H1 (cell line): Measurements from ENCODE around the gene CHST8. TPM values are rescaled to one million over a fixed set of nuclear protein-coding genes. Genes with fewer than 3 reads are reported as not detected.

ENCODE experiments used
- CTCF ChIA-PET: fragments of 300-600 bp; sonication (Branson Sonifier 250); formaldehyde crosslinking; loops from one replicate; lab custom pipeline; 2021; ENCODE audit not compliant: partially characterized antibody; lab: Charles Lee
- POLR2A ChIA-PET: fragments of 300-600 bp; sonication (Branson Sonifier 250); formaldehyde crosslinking; loops from one replicate; lab custom pipeline; 2021; ENCODE audit warnings: inconsistent platforms; ENCODE audit not compliant: partially characterized antibody; lab: Charles Lee
- DNase-seq, 2 experiments: peaks; one replicate each; pipeline versions ENCODE4 v3.0.0 to v3.0.0-alpha.2; 2010 to 2022; ENCODE audit warnings: low spot score in 2 of 2, low read depth in 1 of 2, mixed read lengths in 1 of 2
- FAIRE-seq: peaks from 2 replicates; lab custom pipeline; 2011; peaks lifted over from hg19 to GRCh38; lab: Jason Lieb, UNC
- H2AFZ ChIP-seq: 2 replicates; pipeline ENCODE4 v1.8.1; 2012; ENCODE audit warnings: low read length, inconsistent platforms
- H2AK5ac ChIP-seq: 2 replicates; pipeline ENCODE4 v1.6.1; 2013; ENCODE audit warnings: low read depth, low read length
- H2BK120ac ChIP-seq: replicated peaks from 2 replicates; pipeline ENCODE3; 2013; ENCODE audit warnings: low read depth, low read length, inconsistent platforms
- H2BK12ac ChIP-seq: 2 replicates; pipeline ENCODE4 v1.6.1; 2013; ENCODE audit warnings: low read depth, low read length
- H2BK15ac ChIP-seq: 2 replicates; pipeline ENCODE4 v1.6.1; 2013; ENCODE audit warnings: low read length
- H2BK20ac ChIP-seq: 2 replicates; pipeline ENCODE4 v1.6.1; 2013; ENCODE audit warnings: low read length
- H2BK5ac ChIP-seq: 2 replicates; pipeline ENCODE4 v1.6.1; 2013; ENCODE audit warnings: low read depth, low read length
- H3K14ac ChIP-seq: 2 replicates; pipeline ENCODE4 v1.6.1; 2013; ENCODE audit warnings: inconsistent platforms; ENCODE audit not compliant: insufficient read length
- H3K18ac ChIP-seq: 2 replicates; pipeline ENCODE4 v1.6.1; 2013; ENCODE audit warnings: low read length; ENCODE audit errors: extremely low read depth
- H3K23ac ChIP-seq: 2 replicates; pipeline ENCODE4 v1.6.1; 2013; ENCODE audit warnings: inconsistent platforms; ENCODE audit not compliant: insufficient read length
- H3K23me2 ChIP-seq: 2 replicates; pipeline ENCODE4 v1.6.1; 2013; ENCODE audit warnings: low read depth, low read length
- H3K27ac ChIP-seq: 2 replicates; pipeline ENCODE4 v1.6.1; 2011; ENCODE audit warnings: low read depth, low read length, inconsistent platforms
- H3K27me3 ChIP-seq, 4 experiments: replicated peaks in 1 of 4; 1 replicate in 1 of 4; 2 replicates in 3 of 4; pipeline versions ENCODE4 v1.6.1 to v1.8.1; 2011 to 2013; ENCODE audit warnings: low read length in 3 of 4, mild to moderate bottlenecking in 3 of 4, inconsistent platforms in 2 of 4, mixed read lengths in 2 of 4, moderate library complexity in 1 of 4; ENCODE audit not compliant: control insufficient read depth in 3 of 4, insufficient read depth in 3 of 4; ENCODE audit errors: extremely low read depth in 1 of 4
- H3K36me3 ChIP-seq, 4 experiments: 2 replicates each; pipeline versions ENCODE4 v1.6.1 to v1.8.1; 2011 to 2013; ENCODE audit warnings: mild to moderate bottlenecking in 4 of 4, low read length in 3 of 4, moderate library complexity in 2 of 4, control low read depth in 1 of 4, inconsistent platforms in 1 of 4; ENCODE audit not compliant: insufficient read depth in 4 of 4, control insufficient read depth in 2 of 4
- H3K4ac ChIP-seq: replicated peaks from 2 replicates; pipeline ENCODE3; 2013; ENCODE audit warnings: low read length, low read depth, mixed read lengths, inconsistent platforms; ENCODE audit not compliant: insufficient read length
- H3K4me1 ChIP-seq, 4 experiments: replicated peaks in 1 of 4; 1 replicate in 1 of 4; 2 replicates in 3 of 4; pipeline versions ENCODE4 v1.6.1 to v1.8.1; 2011 to 2013; ENCODE audit warnings: low read length in 3 of 4, inconsistent platforms in 2 of 4, mixed read lengths in 1 of 4; ENCODE audit not compliant: insufficient read depth in 4 of 4, control insufficient read depth in 3 of 4
- H3K4me2 ChIP-seq, 2 experiments: 2 replicates each; pipeline versions ENCODE4 v1.6.1 to v1.8.1; 2011 to 2013; ENCODE audit warnings: low read depth in 2 of 2, low read length in 2 of 2, control low read depth in 1 of 2, inconsistent platforms in 1 of 2, mild to moderate bottlenecking in 1 of 2; ENCODE audit not compliant: insufficient read depth in 1 of 2
- H3K4me3 ChIP-seq, 4 experiments: fragments of 200-600, 300-600 bp in 1 of 4; sonication (generic), shearing (Covaris generic), sonication (Bioruptor Twin) in 1 of 4; 2 replicates each; pipeline versions ENCODE4 v1.5.1 to v1.8.1; 2011 to 2016; ENCODE audit warnings: low read length in 4 of 4, low read depth in 3 of 4, control low read depth in 2 of 4, inconsistent platforms in 2 of 4, mild to moderate bottlenecking in 2 of 4, mixed read lengths in 1 of 4, moderate library complexity in 1 of 4; ENCODE audit not compliant: insufficient read depth in 2 of 4; ENCODE audit errors: extremely low read depth in 1 of 4
- H3K56ac ChIP-seq: replicated peaks from 2 replicates; pipeline ENCODE3; 2013; ENCODE audit warnings: low read depth, mild to moderate bottlenecking, mixed read lengths, low read length, inconsistent platforms; ENCODE audit not compliant: insufficient read length
- H3K79me1 ChIP-seq: 2 replicates; pipeline ENCODE4 v1.6.1; 2013; ENCODE audit warnings: low read depth, low read length, control low read depth
- H3K79me2 ChIP-seq, 2 experiments: 2 replicates each; pipeline versions ENCODE4 v1.6.1 to v1.8.1; 2012 to 2013; ENCODE audit warnings: low read length in 2 of 2, mild to moderate bottlenecking in 2 of 2, inconsistent platforms in 1 of 2; ENCODE audit not compliant: insufficient read depth in 2 of 2, control insufficient read depth in 1 of 2
- H3K9ac ChIP-seq, 4 experiments: replicated peaks in 1 of 4; 1 replicate in 1 of 4; 2 replicates in 3 of 4; pipeline versions ENCODE4 v1.6.1 to v1.8.1; 2011 to 2013; ENCODE audit warnings: low read depth in 3 of 4, low read length in 3 of 4, control low read depth in 2 of 4, mild to moderate bottlenecking in 2 of 4, moderate library complexity in 2 of 4, inconsistent platforms in 1 of 4; ENCODE audit errors: extremely low read depth in 1 of 4
- H3K9me3 ChIP-seq, 2 experiments: 2 replicates each; pipeline versions ENCODE4 v1.6.1 to v1.8.1; 2012 to 2013; ENCODE audit warnings: mild to moderate bottlenecking in 2 of 2, moderate library complexity in 2 of 2, control low read depth in 1 of 2, inconsistent platforms in 1 of 2, low read depth in 1 of 2, low read length in 1 of 2, mixed read lengths in 1 of 2; ENCODE audit not compliant: insufficient read depth in 2 of 2
- H4K20me1 ChIP-seq, 2 experiments: replicated peaks in 1 of 2; 2 replicates each; pipeline versions ENCODE3 to v1.8.1; 2011 to 2013; ENCODE audit warnings: inconsistent platforms in 2 of 2, low read length in 2 of 2, mild to moderate bottlenecking in 1 of 2; ENCODE audit not compliant: insufficient read depth in 2 of 2, control insufficient read depth in 1 of 2
- H4K5ac ChIP-seq: 2 replicates; pipeline ENCODE4 v1.6.1; 2013; ENCODE audit warnings: low read length, low read depth, mixed read lengths, inconsistent platforms; ENCODE audit not compliant: insufficient read length
- H4K8ac ChIP-seq: 2 replicates; pipeline ENCODE4 v1.8.0; 2013; ENCODE audit warnings: mild to moderate bottlenecking, moderate library complexity, low read length, inconsistent platforms; ENCODE audit not compliant: insufficient read depth; ENCODE audit errors: extremely low read depth
- H4K91ac ChIP-seq: replicated peaks from 2 replicates; pipeline ENCODE3; 2013; ENCODE audit warnings: low read length, mixed read lengths, inconsistent platforms; ENCODE audit not compliant: insufficient read length
- GTF2F1 ChIP-seq: IDR thresholded peaks from 2 replicates; pipeline ENCODE4 v1.6.1; 2012; ENCODE audit warnings: low read depth, low read length, improper control_type of control experiment, borderline replicate concordance
- HDAC6 ChIP-seq: IDR thresholded peaks from one replicate; pipeline ENCODE4 v1.7.1; 2012; ENCODE audit warnings: low read depth, mild to moderate bottlenecking, inconsistent platforms, low read length, moderate library complexity
- NANOG ChIP-seq: IDR thresholded peaks from 2 replicates; pipeline ENCODE4 v1.6.1; 2011; ENCODE audit warnings: low read length, low read depth, mild to moderate bottlenecking, inconsistent platforms; ENCODE audit not compliant: insufficient read depth, poor library complexity, severe bottlenecking
- SIRT6 ChIP-seq: IDR thresholded peaks from one replicate; pipeline ENCODE4 v1.7.1; 2012; ENCODE audit warnings: low read length, inconsistent platforms
- SIX5 ChIP-seq: IDR thresholded peaks from 2 replicates; pipeline ENCODE4 v1.6.1; 2011; ENCODE audit warnings: mild to moderate bottlenecking, low read depth, low read length
- SUZ12 ChIP-seq: fragments of 200-600 bp; sonication (generic); IDR thresholded peaks from 2 replicates; pipeline ENCODE4 v1.6.1; 2012; ENCODE audit warnings: mild to moderate bottlenecking, inconsistent platforms, low read length, moderate library complexity, mixed read lengths
- TAF1 ChIP-seq: IDR thresholded peaks from 2 replicates; pipeline ENCODE4 v1.6.1; 2011; ENCODE audit warnings: mild to moderate bottlenecking, low read depth, low read length
- YY1 ChIP-seq: IDR thresholded peaks from 2 replicates; pipeline ENCODE4 v1.6.1; 2011; ENCODE audit warnings: low read depth, mild to moderate bottlenecking, low read length
- WGBS, 2 experiments: shearing (Covaris generic) in 1 of 2; methylation state at CpG; one replicate each; pipeline versions ENCODE4 v1.1.6 to v1.1.7; 2013 to 2015; ENCODE audit warnings: low lambda C conversion rate in 2 of 2, mixed read lengths in 2 of 2, inconsistent platforms in 1 of 2, low coverage in 1 of 2, missing lambda C conversion rate in 1 of 2; ENCODE audit not compliant: insufficient replicate concordance in 2 of 2, insufficient coverage in 1 of 2, insufficient read length in 1 of 2; ENCODE audit errors: extremely low coverage in 1 of 2, missing lambda C conversion rate in 1 of 2; 5-methylcytosine and 5-hydroxymethylcytosine counted together
- polyA plus RNA-seq, 7 experiments: library from polyadenylated mRNA; depleted of rRNA in 3 of 7; stranded (reverse) in 5 of 7; unstranded in 2 of 7; fragments of >200 nt in 5 of 7; fragments of 200-250 nt in 2 of 7; gene quantifications; 1 replicate in 5 of 7; 2 replicates in 1 of 7; 4 replicates in 1 of 7; pipeline versions ENCODE4 v1.2.1 to v1.2.3, GENCODE V29; 2011 to 2013; ENCODE audit warnings: missing spikeins in 2 of 7, mixed read lengths in 2 of 7
- total RNA-seq: library from RNA; stranded (reverse); fragmentation: NEBNext Ultra II Directional; extraction: Animal tissue kit (Norgen Biotek cat#: 25700); gene quantifications from 2 replicates; pipeline ENCODE4 v1.2.1, GENCODE V29; 2021
- TF ChIP-seq, protein P1 (sequence below): IDR thresholded peaks from 2 replicates; pipeline ENCODE4 v1.6.1; 2012; ENCODE audit warnings: low read length, inconsistent platforms

The CHST8 gene
- total and polyA plus RNA-seq, 2 of the 8 experiments (the other 6 are each of a cell fraction or from before 2014, with no cell fraction given), result 10.8 to 28.2 TPM

DNA sequence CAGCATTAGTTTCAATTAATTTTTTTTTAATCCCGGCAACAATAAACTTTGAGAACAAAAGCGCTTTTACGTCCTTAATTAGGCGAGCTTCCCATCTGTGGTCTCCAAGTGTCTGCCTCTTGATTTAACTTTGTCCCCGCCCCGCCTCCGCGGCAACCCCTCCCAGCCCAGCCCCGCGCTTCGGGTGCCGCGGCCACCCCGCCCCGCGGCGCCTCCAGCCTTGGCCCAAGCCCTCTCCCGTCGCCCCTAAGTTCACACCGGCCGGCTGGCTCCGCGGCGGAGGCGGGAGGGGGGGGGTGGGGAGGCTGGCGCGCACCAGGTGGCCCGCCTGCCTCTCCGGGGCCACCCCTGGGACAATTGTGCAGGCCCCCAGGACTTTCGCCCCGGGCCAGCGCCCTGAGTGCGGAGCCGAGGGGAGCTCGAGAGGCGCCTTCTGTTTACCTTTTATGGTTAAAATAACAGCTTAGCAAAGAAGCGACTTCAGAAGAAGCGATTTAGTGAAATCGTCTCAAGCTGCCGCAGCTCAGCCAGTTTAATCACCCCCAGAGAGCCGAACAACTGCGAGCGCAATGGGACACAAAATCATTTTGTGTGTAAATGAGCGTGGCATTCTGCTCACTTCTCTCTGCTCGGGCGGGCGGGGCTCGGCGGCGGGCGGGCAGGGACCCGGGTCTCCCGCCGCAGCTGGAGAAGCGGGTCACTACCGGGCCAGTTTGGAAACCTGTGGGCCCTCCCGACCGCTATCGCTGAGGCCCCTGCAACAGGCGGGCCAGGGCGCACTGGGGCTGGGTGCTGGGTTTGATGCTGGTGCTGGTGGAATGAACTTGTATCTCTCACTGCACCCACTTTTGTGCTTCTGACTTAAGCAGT, 176.3 kb downstream of the CHST8 start:
- peaks cover 0 to 12% (median 6%) of the 10 kb centered on the region in 4 experiments; a peak in 5 of 8 replicates for H3K36me3 ChIP-seq
- peak overlapping the region; percentile 84 to 99 for H3K4me2 ChIP-seq
- H3K9ac ChIP-seq, result peak overlapping the region in 3 of 4 experiments; percentile 48 to 79 (median 62); a peak in 4 of 7 replicates
- no peak overlapping the region for H3K23ac ChIP-seq
- H3K18ac ChIP-seq, result peak overlapping the region; percentile 87
- H4K5ac ChIP-seq, result peak overlapping the region; percentile 49
- no peak overlapping the region for H3K27ac ChIP-seq
- peak overlapping the region; percentile 60; the same call in 1 of the 2 replicates for H2BK12ac ChIP-seq
- H4K91ac ChIP-seq, result no peak overlapping the region
- peak overlapping the region; percentile 64 to 96 (median 92) for H3K4me3 ChIP-seq
- 0 out of 2 replicates have a peak overlapping the region, but pooled peaks have one; percentile 18 for H2BK15ac ChIP-seq
- ChIA-PET POLR2A (interaction anchor here (0.6 to 4.7 kb wide), 23 partner anchors 8 to 374 kb away, joined by 3 to 40 read pairs (median 3); partner anchors contain the start of gene LSM14A), CTCF (interaction anchor here (1.0 to 1.7 kb wide), 5 partner anchors 9 to 298 kb away, joined by 3 to 5 read pairs (median 3); no protein-coding TSS in a partner anchor)
- H2AK5ac ChIP-seq, result peak overlapping the region; percentile 94
- H3K4ac ChIP-seq, result no peak overlapping the region
- no peaks in the 10 kb centered on the region for H3K9me3 ChIP-seq
- peak in 1 of 2 experiments; percentile 74 for DNase-seq
- no peak overlapping the region for H2AFZ ChIP-seq
- peaks cover 0 to 14% of the 10 kb centered on the region in 2 experiments; a peak in 1 of 4 replicates for H3K79me2 ChIP-seq
- H3K79me1 ChIP-seq, result 0 out of 2 replicates have a peak, but pooled peaks cover 3% of the 10 kb centered on the region
- no peaks in the 10 kb centered on the region; a peak in 1 of 7 replicates for H3K27me3 ChIP-seq
- H4K8ac ChIP-seq, result peak overlapping the region; percentile 64; the same call in 1 of the 2 replicates
- no peak for FAIRE-seq
- H3K56ac ChIP-seq, result peak overlapping the region; percentile 43
- H4K20me1 ChIP-seq, result peaks cover 0 to 4% of the 10 kb centered on the region in 2 experiments
- H2BK120ac ChIP-seq, result no peak overlapping the region
- WGBS, 2 experiments, result 2% methylated on average over 45 of the region's 61 CpGs; no CpG with 5 or more reads in 1 of the 2 experiments
- peaks cover 10% of the 10 kb centered on the region for H3K23me2 ChIP-seq
- no peak overlapping the region for H2BK20ac ChIP-seq
- no peak overlapping the region for H3K14ac ChIP-seq
- H3K4me1 ChIP-seq, result peaks cover 7 to 18% (median 16%) of the 10 kb centered on the region in 4 experiments
- peak overlapping the region; percentile 24; the same call in 1 of the 2 replicates for H2BK5ac ChIP-seq
- TF ChIP-seq SUZ12 (no peak), SIX5 (no peak), TAF1 (no peak), GTF2F1 (no peak), SIRT6 (no peak), YY1 (no peak), NANOG (peak; percentile 5), HDAC6 (no peak)
- TF ChIP-seq, protein P1, sequence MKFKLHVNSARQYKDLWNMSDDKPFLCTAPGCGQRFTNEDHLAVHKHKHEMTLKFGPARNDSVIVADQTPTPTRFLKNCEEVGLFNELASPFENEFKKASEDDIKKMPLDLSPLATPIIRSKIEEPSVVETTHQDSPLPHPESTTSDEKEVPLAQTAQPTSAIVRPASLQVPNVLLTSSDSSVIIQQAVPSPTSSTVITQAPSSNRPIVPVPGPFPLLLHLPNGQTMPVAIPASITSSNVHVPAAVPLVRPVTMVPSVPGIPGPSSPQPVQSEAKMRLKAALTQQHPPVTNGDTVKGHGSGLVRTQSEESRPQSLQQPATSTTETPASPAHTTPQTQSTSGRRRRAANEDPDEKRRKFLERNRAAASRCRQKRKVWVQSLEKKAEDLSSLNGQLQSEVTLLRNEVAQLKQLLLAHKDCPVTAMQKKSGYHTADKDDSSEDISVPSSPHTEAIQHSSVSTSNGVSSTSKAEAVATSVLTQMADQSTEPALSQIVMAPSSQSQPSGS, result no peak
